Memory B cell (primary cell): Measurements from ENCODE around the gene RXFP1.

ENCODE experiments used
- ATAC-seq: fragments of 150-1000 bp; cut with Tn5 transposase; 2 replicates; pipeline ENCODE4 v1.10.0; 2021; ENCODE audit warnings: low read depth, mild to moderate bottlenecking, moderate library complexity
- DNase-seq, 2 donors: peaks; one replicate each; pipeline ENCODE4 v3.0.0; 2022; ENCODE audit warnings: low spot score in 2 of 2
- H3K27ac Mint-ChIP-seq: one replicate; pipeline ENCODE4 v1.8.0; 2022; ENCODE audit warnings: mild to moderate bottlenecking, moderate library complexity, mixed read lengths
- H3K27me3 Mint-ChIP-seq: one replicate; pipeline ENCODE4 v1.8.0; 2022; ENCODE audit warnings: mixed read lengths
- H3K36me3 Mint-ChIP-seq: one replicate; pipeline ENCODE4 v1.8.0; 2022; ENCODE audit warnings: mild to moderate bottlenecking, mixed read lengths
- H3K4me1 Mint-ChIP-seq: one replicate; pipeline ENCODE4 v1.8.0; 2022; ENCODE audit warnings: mixed read lengths
- H3K4me3 Mint-ChIP-seq: one replicate; pipeline ENCODE4 v1.8.0; 2022; ENCODE audit warnings: mild to moderate bottlenecking, moderate library complexity, mixed read lengths
- H3K9me3 Mint-ChIP-seq: one replicate; pipeline ENCODE4 v1.8.0; 2022; ENCODE audit warnings: mixed read lengths

Gene RXFP1

DNA sequence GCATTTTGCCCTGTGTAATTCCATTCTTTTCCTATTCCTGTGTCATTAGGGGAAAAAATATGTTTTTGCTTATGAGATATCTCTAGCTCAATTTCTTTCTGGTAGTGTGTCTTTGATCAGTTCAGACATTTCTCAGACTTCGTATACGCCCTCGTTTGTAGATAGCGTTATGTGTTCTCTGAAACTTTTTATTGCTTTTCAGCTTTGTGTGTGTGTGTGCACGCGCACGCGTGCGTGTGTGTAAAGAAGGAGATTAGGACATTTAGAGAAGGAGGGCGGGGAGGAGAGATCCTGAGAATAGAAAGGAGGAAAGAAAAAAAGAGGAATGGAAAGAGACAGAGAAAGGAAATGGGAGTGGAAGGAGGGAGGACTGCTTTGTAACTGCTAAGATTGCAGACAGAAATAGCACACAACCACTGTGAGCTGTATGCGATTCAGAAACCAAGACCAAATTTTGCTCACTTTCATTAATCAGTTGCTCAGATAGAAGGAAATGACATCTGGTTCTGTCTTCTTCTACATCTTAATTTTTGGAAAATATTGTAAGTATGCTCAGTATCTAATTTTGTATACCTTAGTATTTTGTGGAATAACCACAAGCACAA, at the start of gene RXFP1:
TSS of gene RXFP1 (plus strand) at position 399 of the 605 bp plus-strand sequence. CDS start at position 494, 95 bp downstream.
- DNase-seq (no peak), ATAC-seq (no peak)
- Mint-ChIP-seq H3K36me3 (no peaks in the 10 kb centered on the region), H3K4me1 (no peaks in the 10 kb centered on the region), H3K9me3 (no peaks in the 10 kb centered on the region), H3K4me3 (no peak within 1 kb of the TSS), H3K27ac (no peak within 1 kb of the TSS), H3K27me3 (no peaks in the 10 kb centered on the region)

DNA sequence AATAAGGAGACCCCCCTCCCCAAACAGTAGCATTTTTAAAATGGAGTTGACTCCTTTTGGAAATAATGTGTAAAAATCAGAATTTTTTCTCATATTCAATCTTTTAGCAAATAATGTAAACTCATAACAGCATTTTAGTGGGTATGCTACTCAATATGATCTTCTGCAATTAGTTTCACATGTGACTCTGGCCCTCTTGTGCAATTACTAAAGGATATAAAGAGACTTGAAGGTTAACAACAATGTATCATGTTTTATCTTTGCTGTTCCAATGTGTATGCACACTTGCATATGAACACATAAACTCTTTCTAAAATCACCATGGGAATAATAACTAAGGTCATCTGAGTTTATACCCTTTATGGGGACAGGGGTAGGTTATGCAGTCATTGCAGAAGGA, 39.9 kb upstream of the RXFP1 start:
- Mint-ChIP-seq H3K4me1 (no peaks in the 10 kb centered on the region), H3K9me3 (peaks cover 3% of the 10 kb centered on the region), H3K4me3 (no peak overlapping the region), H3K27me3 (no peaks in the 10 kb centered on the region), H3K36me3 (no peaks in the 10 kb centered on the region), H3K27ac (no peak overlapping the region)
- DNase-seq, result no peak
- ATAC-seq, result no peak

DNA sequence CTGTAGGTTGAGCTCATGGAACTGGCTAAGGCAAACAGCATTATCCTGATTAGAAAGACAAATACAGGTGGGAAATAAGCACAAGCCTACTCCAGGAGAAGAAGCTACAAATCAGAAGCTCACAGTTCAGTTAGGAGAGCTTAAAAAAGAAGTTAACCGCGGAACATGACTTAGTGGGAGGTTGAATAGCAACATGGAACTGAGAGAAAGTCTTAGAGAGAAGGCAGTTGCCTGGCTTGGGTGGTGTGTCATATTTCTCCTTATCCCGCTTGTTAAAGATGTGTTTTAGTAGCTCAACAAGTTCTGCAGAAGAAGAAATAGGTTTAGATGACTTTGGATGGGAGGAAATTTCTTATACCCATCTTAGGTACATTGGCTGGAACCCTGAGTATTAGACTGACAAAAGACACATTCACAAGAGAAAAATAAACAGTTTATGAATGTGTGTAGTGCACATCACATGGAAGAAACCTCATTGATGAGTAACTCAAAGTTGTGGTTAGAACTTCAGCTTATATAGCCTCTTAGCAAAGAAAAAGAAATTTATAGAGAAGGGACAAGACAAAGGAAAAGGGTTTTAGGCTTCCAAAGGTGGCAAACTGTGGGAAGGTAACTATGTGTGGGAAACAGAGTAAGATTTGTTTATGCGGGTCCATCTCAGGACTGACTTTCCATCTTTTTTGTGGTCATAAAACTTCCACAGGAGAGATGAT, 37.4 kb upstream of the RXFP1 start:
- H3K4me1 Mint-ChIP-seq, result no peaks in the 10 kb centered on the region
- ATAC-seq, result no peak

DNA sequence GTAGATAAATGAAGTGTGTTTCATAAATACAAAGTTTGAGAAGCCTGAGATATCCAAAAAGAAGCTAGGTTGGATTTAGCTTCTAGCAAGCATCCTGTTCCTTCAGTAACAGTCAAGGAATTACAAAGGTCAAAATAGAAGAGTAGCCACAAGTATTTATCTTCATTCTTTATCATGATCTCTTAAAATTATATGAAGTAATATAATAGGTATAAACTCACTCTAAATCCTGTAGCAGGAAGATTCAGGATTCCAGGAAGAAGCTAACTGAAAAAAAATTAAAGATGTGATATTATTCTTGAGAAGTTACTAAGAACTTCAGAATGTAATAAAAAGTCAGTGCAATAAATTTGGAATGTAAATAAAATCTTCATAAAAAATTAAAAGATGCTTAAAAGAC, 31.1 kb upstream of the RXFP1 start:
- no peak for ATAC-seq
- Mint-ChIP-seq H3K27ac (no peak overlapping the region), H3K27me3 (no peaks in the 10 kb centered on the region), H3K36me3 (no peaks in the 10 kb centered on the region), H3K4me1 (no peaks in the 10 kb centered on the region), H3K9me3 (peaks cover 3% of the 10 kb centered on the region), H3K4me3 (no peak overlapping the region)
- no peak for DNase-seq

More for the DNA sequence above, 37.4 kb upstream of the RXFP1 start:
- Mint-ChIP-seq H3K9me3 (peaks cover 6% of the 10 kb centered on the region), H3K27ac (no peak overlapping the region), H3K4me3 (no peak overlapping the region), H3K27me3 (no peaks in the 10 kb centered on the region), H3K36me3 (no peaks in the 10 kb centered on the region)
- no peak for DNase-seq

DNA sequence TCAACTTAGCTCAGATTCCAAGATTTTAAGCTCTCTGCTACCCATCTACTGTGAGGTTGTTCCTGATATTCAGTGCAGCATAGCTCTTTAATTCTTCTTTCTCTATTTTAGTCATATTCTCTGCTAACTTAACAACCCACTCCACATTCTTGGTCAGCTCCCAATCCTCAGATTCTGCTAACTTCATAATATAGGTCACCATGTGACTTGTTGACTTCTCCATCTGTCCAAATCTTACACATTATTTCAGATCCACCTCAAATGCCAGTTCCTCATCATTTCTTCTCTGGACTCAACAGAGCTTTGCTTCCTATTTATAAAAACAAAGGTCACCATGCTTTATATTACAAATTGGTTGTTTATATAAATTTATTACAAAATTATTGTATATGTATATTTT, 29.3 kb upstream of the RXFP1 start:
- Mint-ChIP-seq H3K27ac (no peak overlapping the region), H3K27me3 (no peaks in the 10 kb centered on the region), H3K36me3 (no peaks in the 10 kb centered on the region), H3K9me3 (peaks cover 3% of the 10 kb centered on the region), H3K4me3 (no peak overlapping the region), H3K4me1 (no peaks in the 10 kb centered on the region)
- DNase-seq, result no peak
- no peak for ATAC-seq

DNA sequence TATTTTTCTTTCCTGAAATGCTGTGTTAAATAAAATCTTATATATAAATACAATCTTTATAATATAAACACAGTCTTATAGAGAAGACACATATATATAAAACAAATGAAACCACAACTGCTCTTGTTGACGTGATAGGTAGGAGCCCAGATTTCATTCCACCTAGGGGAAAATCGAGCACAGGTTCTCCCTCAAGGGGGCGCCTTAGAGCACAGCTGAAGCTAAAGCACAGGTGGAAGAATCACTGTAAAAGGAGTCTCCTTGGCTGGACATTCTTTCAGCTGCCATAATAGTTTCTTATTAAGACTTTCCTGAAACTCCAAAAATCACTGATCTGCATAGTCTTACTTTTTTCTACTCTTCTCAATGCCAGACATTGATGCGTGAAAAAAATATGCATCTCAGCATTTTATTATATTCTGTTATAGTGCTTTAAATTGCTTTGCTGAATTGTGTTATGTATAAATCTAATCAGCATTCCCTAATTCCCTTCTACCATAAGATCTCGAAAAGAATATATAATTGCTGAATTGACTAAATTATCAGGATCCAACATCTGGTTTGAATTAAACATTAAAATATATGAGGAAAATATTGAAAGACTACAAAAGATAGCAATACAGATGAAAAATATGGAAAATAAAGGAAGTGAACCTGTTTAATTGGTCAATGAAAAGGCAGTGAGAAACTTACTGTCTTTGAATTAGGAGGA, 25.5 kb upstream of the RXFP1 start:
- Mint-ChIP-seq H3K9me3 (peaks cover 3% of the 10 kb centered on the region), H3K4me3 (no peak overlapping the region), H3K27me3 (no peaks in the 10 kb centered on the region), H3K4me1 (no peaks in the 10 kb centered on the region), H3K27ac (no peak overlapping the region), H3K36me3 (no peaks in the 10 kb centered on the region)
- ATAC-seq, result no peak
- no peak for DNase-seq

DNA sequence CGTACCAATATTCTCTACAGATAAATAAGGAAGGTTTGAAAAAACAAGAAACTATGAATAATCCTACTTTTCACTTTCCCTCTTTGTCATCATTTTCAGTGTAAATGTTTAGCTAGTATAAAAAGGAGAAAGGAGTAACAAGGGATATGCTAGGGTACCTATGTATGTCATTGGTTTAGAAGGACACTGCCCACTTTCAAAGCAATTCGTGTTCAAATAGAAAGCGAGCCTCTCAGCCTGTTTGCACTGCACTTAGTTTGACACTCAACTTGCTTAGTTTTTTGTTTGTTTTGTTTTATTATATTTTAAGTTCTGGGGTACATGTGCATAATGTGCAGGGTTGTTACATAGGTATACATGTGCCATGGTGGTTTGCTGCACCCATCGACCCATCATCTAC, 21.6 kb upstream of the RXFP1 start:
- Mint-ChIP-seq H3K27me3 (no peaks in the 10 kb centered on the region), H3K4me1 (no peaks in the 10 kb centered on the region), H3K36me3 (peaks cover 2% of the 10 kb centered on the region), H3K4me3 (no peak overlapping the region), H3K27ac (no peak overlapping the region), H3K9me3 (peaks cover 7% of the 10 kb centered on the region)
- DNase-seq (no peak), ATAC-seq (no peak)

DNA sequence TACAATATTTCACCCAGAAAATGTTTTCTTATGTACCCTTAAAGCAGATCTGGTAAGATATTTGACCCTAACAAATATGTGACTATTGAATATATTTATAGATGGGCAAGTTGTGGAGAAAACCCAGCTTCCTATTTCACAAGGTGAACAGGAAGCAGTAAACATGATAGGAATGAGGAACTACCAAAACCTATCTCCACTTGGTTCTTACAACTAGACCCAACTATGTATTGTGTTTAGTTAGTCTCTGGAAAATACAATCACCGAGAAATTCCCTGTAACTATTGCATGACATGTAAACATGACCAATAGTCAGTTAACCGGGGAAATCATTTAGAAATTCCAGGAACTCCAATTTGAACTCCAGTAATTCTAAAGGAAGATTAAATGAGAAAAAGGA, 8.4 kb upstream of the RXFP1 start:
- Mint-ChIP-seq H3K4me1 (no peaks in the 10 kb centered on the region), H3K4me3 (no peak overlapping the region), H3K27me3 (no peaks in the 10 kb centered on the region), H3K9me3 (peaks cover 2% of the 10 kb centered on the region), H3K27ac (no peak overlapping the region), H3K36me3 (no peaks in the 10 kb centered on the region)
- DNase-seq (no peak), ATAC-seq (no peak)

DNA sequence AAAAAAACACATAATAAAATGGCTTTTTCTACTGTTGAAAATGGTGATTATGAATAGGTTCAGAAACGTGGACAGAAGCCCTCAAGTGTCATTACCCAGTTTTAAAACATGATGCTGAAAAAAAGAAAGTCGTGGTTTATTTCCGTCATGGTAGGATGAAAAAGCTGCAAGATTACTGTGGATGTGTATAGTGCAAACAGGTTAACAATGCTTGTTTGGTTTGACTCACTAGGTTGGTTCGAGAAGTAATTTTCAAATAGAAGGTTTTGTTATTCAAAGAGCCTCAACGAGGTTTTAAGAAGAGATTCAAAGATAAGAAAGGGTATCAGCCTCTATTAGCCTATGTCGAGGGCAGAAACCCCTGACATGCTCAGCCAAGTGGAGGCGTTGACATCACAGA, 2.5 kb upstream of the RXFP1 start:
- Mint-ChIP-seq H3K4me3 (no peak overlapping the region), H3K9me3 (no peaks in the 10 kb centered on the region), H3K4me1 (no peaks in the 10 kb centered on the region), H3K27ac (no peak overlapping the region), H3K27me3 (no peaks in the 10 kb centered on the region), H3K36me3 (no peaks in the 10 kb centered on the region)
- DNase-seq (no peak), ATAC-seq (no peak)

DNA sequence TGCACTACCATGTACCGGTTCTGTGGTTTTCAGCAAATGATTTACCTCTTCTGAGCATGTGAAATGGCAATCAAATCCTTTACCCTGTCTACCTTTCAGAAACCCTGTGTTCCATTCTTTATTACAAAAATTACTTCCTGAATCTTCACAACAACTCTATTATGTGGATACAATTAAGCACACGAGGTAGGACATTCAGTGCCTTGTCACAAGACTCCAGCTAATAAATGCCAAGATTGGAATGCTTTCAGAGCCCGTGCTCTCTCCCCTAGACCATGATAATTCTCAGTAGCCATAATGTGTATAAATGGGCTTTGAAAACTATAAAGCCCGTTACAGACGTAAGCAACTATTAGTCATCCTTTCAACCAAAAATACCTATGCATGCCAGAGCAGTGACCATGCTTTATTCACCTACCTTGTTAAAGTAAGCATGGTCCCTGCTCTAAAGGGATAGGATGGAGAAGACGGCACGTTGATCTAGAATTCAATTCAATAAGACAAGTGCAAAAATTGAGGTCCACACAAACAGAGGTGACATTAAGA, 2.4 kb downstream of the RXFP1 start:
- DNase-seq (no peak), ATAC-seq (no peak)
- H3K36me3 Mint-ChIP-seq, result no peaks in the 10 kb centered on the region
- H3K27ac Mint-ChIP-seq, result no peak overlapping the region
- H3K4me1 Mint-ChIP-seq, result no peaks in the 10 kb centered on the region
- no peaks in the 10 kb centered on the region for H3K27me3 Mint-ChIP-seq
- no peak overlapping the region for H3K4me3 Mint-ChIP-seq
- no peaks in the 10 kb centered on the region for H3K9me3 Mint-ChIP-seq

DNA sequence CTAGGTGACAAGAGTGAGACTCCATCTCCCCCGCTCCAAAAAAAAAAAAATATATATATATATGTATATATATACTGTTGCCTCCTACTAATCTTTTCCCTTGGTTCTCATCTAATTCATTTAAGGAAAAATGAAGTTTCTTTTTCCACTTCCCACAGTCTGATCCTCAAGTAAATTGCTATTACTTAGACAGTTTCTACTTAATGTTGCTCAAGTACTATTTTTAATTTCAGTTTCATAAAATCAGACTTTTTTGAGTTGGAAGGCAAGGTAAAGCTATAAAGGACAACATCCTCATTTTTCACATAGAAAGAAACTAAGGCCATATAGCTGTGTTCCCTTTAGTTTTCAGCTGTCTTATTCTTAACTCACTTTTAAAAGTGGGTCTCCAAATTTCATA, 5.8 kb downstream of the RXFP1 start:
- no peak for ATAC-seq
- DNase-seq, result no peak
- Mint-ChIP-seq H3K36me3 (no peaks in the 10 kb centered on the region), H3K9me3 (peaks cover under 1% of the 10 kb centered on the region), H3K4me3 (no peak overlapping the region), H3K27ac (no peak overlapping the region), H3K27me3 (peaks cover 3% of the 10 kb centered on the region), H3K4me1 (no peaks in the 10 kb centered on the region)

DNA sequence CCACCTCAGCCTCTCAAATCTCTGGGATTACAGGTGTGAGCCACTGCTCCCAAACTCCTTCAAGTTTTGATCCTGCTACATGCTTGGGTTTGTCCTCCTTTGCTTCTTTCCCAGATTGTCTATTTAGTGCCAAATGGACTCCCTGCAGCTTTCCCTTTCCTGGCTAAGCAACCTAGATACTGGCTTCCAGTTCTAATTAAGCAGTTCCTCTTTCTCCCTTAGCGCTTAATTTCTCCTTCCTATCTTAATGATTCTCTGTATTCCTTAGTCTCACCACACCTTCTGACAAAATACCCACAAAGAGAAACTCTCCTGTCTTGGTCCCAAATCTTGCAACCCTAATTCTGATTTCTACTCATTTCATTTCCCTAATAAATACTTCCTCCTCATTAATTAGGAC, 7.8 kb downstream of the RXFP1 start:
- H3K36me3 Mint-ChIP-seq, result no peaks in the 10 kb centered on the region
- DNase-seq, result no peak
- H3K9me3 Mint-ChIP-seq, result peaks cover 3% of the 10 kb centered on the region
- H3K4me3 Mint-ChIP-seq, result no peak overlapping the region
- no peak overlapping the region for H3K27ac Mint-ChIP-seq
- no peak for ATAC-seq
- no peaks in the 10 kb centered on the region for H3K4me1 Mint-ChIP-seq
- peaks cover 5% of the 10 kb centered on the region for H3K27me3 Mint-ChIP-seq

DNA sequence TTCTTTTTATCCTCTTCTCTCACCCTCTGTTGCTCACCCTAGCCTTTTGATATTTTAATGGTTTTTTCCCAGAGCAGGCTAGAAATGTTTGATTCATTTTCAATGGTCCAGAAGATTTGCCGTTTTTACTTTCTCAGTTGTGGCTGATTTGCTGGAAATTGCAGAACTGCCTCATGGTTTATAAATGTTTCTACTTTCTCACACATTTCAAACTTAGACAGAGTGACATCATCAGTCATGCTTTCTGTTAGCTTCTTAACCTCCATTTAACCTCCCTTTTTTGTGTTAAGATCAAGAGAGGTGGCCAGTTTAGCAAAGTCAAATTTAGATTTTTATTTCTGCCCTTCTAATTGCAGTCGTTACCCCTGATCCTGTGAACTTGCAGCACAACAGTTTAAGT, 8.7 kb downstream of the RXFP1 start:
- H3K36me3 Mint-ChIP-seq, result no peaks in the 10 kb centered on the region
- ATAC-seq, result no peak

DNA sequence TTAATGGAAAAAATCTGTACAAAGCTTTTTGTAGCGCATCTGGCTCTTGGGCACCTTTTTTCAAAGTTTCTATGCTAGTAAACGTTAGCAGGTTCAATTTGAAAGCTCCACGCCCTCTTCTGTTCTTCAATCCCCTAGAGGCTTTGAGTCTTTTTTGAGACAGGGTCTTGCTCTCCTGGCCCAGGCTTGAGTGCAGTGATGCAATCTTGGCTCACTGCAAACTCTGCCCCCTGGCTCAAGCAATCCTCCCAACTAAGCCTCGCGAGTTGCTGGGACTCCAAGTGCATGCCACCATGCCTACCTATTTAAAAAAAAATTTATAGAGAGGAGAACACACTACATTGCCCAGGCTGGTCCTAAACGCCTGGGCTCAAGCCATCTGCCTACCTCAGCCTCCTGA, 9.2 kb downstream of the RXFP1 start:
- peaks cover 4% of the 10 kb centered on the region for H3K4me1 Mint-ChIP-seq
- no peaks in the 10 kb centered on the region for H3K36me3 Mint-ChIP-seq
- peaks cover 5% of the 10 kb centered on the region for H3K27me3 Mint-ChIP-seq
- H3K9me3 Mint-ChIP-seq, result peaks cover 5% of the 10 kb centered on the region
- no peak for ATAC-seq
- no peak overlapping the region for H3K27ac Mint-ChIP-seq
- no peak overlapping the region for H3K4me3 Mint-ChIP-seq
- no peak for DNase-seq

More for the DNA sequence above, 8.7 kb downstream of the RXFP1 start:
- H3K4me1 Mint-ChIP-seq, result peaks cover 4% of the 10 kb centered on the region
- no peak overlapping the region for H3K4me3 Mint-ChIP-seq
- peaks cover 5% of the 10 kb centered on the region for H3K27me3 Mint-ChIP-seq
- peaks cover 5% of the 10 kb centered on the region for H3K9me3 Mint-ChIP-seq
- DNase-seq, result no peak
- no peak overlapping the region for H3K27ac Mint-ChIP-seq
